Adrenal gland (tissue), 5 donors: Measurements from ENCODE around the gene EYA3.

Experiments
- CTCF ChIP-seq, 6 experiments: fragments of 450-650 bp in 4 of 6; fragments of 200-600 bp in 2 of 6; sonication (generic) in 1 of 6; IDR thresholded peaks; 1 replicate in 5 of 6; 2 replicates in 1 of 6; pipeline versions ENCODE4 v1.5.1 to v1.8.0; 2016 to 2021; ENCODE audit warnings: antibody characterized with exemption in 6 of 6, mild to moderate bottlenecking in 2 of 6, moderate library complexity in 1 of 6
- POLR2A ChIP-seq, 2 donors: fragments of 450-650 bp; IDR thresholded peaks; one replicate each; pipeline ENCODE4 v1.6.1; 2017; ENCODE audit warnings: antibody characterized with exemption in 2 of 2, mild to moderate bottlenecking in 2 of 2, moderate library complexity in 1 of 2
- donor health status: DM: no; HTN: no; CAD: no.

GRCh38 chr1:28035420-28035819, 53.0 kb downstream of the EYA3 start:
- TF ChIP-seq CTCF (IDR thresholded peaks at IDR 0.05) = no peak
- no peak for TF ChIP-seq POLR2A (IDR thresholded peaks at IDR 0.05)
